ENCODE measurements around the gene F7.

DNA sequence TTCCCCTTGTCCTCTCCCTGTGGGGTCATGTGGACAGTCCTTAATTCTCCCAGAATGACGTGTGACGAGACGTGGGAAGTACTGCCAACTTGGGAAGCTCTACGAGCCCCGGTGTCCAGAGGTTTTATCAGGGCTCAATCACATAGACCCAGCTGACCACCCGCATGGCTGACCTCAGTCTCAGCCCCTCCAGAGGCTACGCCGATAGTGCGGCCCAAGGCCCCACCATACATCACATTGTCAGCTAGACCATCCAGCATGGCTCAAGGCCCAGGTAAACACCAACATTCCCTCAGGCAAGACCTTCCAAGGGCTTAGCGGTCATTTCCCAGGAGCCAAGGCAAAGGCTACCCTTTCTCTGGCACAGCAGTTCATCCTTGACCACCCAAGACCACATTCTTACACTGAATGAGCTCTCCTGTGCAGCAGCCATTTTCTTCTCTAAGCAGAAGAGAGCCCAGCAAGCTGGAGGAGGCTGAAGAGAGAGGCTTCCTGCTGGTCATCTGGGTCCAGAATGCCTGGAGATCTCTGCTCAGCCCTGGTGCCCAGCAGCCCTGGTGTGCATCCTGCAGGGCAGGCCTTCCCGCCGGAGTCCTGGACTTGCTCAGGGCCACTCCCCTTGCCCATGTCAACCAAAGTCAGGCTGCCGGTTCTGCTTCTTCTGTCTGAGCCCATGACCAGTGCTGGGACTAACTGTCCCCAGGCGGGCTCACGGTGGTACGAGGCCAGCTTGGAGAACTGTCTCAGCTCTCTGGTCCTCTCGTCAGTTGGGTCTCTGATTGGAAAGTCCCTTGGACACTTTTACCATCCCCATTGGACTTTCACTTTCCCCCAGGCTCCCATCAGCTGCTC, 9.1 kb downstream of the F7 start:
- TF ChIP-seq POLR2A (IDR thresholded peaks at IDR 0.05): no peak
- TF ChIP-seq, protein P1, sequence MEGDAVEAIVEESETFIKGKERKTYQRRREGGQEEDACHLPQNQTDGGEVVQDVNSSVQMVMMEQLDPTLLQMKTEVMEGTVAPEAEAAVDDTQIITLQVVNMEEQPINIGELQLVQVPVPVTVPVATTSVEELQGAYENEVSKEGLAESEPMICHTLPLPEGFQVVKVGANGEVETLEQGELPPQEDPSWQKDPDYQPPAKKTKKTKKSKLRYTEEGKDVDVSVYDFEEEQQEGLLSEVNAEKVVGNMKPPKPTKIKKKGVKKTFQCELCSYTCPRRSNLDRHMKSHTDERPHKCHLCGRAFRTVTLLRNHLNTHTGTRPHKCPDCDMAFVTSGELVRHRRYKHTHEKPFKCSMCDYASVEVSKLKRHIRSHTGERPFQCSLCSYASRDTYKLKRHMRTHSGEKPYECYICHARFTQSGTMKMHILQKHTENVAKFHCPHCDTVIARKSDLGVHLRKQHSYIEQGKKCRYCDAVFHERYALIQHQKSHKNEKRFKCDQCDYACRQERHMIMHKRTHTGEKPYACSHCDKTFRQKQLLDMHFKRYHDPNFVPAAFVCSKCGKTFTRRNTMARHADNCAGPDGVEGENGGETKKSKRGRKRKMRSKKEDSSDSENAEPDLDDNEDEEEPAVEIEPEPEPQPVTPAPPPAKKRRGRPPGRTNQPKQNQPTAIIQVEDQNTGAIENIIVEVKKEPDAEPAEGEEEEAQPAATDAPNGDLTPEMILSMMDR (IDR thresholded peaks at IDR 0.05): no peak
